GM18508 (cell line): ENCODE data around the gene CENPF.
A peak's percentile ranks its signal among the peaks of the same experiment; 100 is the strongest.
"Not testable (repeated sequence)": the region's sequence is repeated elsewhere in the genome, so short reads cannot be mapped to it uniquely, and the experiment has no call there.

Experiments used
- ATAC-seq: cut with Tn5 transposase; IDR thresholded peaks from one replicate; pipeline ENCODE4 v1.9.1; 2021; ENCODE audit warnings: moderate number of reproducible peaks; ENCODE audit not compliant: insufficient read depth, unreplicated experiment

Gene CENPF

DNA sequence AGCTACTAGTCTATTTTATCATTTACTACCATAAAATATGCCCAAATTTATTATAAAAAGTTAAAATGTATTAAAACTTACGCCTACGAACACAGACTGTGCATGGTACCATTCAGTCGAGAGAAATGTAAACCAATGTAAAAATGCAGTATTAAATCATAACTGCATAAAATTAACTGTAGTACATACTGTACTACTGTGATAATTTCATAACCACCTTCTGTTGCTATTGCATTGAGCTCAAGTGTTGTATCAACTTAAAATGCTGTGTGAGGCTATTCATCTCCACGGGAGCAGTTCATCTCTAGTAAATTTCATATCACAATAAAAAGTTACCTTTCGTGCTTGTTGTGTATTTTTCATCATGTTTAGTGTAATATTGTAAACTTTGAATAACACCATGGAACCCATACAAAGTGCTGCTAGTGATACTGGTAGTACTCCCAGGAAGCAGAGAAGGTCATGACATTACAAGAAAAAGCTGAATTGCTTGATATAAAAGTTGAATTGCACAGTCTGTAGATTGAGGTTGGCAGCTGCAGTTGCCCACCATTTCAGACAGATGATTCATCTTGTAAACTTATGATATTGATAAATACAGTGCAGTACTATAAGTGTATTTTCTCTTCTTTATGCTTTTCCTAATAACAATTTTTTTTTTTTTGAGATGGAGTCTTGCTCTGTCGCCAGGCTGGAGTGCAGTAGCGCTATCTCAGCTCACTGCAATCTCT, 19.0 kb upstream of the CENPF start:
- ATAC-seq, result no peak

- ATAC-seq, result peak; percentile 92
Measured at GRCh38 chr1:214584805-214585766, 17.9 kb upstream of the CENPF start.

DNA sequence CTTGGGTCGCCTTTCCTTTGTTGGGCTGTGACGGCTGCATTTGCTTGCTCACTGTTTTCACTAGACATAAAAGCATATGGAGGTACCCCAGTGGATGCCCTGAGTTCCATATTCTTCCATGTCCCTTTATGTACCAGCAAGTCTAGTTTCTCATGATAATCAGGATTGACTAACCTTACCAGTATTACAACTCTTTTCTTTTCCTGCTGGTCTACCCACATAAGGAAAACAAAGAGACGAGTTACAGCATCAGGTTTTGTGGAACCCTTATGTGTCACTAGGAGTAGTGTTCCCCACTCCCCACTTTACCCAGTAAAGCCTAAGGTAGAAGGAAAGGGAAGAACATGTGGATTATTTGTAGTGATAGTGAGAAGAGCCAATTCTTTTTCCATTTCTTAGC, 16.4 kb upstream of the CENPF start:
- no peak for ATAC-seq

DNA sequence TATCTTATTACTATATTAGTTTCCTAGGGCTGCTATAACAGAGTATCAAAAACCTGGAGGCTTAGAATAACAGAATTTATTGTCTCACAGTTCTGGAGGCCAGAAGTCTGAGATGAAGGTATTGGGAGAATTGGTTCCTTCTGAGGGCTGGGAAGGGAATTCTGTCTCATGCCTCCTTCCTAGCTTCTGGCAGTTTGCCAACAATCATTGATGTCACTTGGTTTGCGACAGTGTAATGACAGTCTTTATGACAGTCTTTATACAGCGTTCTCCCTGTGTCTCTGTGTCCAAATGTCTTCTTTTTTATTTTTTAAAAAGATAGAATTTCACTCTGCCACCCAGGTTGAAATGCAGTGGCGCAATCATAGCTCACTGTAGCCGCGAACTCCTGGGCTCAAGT, 15.8 kb upstream of the CENPF start:
- no peak for ATAC-seq

DNA sequence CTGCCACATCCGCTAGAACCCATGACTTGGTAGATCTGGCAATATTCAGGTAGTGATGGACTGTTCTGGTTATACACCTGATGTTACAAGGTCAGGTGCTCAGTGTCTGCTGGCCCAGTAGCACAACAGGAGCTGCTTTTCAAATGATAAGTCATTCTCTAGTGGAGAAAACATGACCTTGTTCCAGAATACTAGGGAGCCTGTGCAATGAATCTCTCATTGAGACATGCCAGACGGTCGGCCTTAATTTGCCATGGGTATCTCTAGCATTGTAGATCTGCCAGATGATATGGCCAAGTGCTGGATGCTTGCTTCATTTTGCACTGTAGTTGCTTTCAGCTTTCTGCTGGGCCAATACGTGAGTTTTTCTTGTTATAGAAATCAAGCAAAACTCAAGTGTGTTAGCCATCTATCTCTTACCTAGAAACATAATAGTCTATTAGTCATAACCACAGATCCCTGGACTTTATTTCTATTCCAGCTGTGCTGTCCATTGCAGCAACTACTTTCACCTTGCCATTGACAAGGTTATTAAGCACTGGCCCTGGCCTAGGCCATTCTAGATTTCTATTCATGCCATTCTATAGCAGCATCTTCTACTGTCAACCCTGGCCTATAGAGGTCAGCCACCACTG, 13.9 kb upstream of the CENPF start:
- no peak for ATAC-seq

GRCh38 chr1:214590696-214591095, 12.3 kb upstream of the CENPF start:
- no peak for ATAC-seq

GRCh38 chr1:214591918-214592317, 11.1 kb upstream of the CENPF start:
- not testable (repeated sequence) for ATAC-seq

- ATAC-seq, result no peak
Measured at GRCh38 chr1:214593158-214593557, 9.8 kb upstream of the CENPF start.

DNA sequence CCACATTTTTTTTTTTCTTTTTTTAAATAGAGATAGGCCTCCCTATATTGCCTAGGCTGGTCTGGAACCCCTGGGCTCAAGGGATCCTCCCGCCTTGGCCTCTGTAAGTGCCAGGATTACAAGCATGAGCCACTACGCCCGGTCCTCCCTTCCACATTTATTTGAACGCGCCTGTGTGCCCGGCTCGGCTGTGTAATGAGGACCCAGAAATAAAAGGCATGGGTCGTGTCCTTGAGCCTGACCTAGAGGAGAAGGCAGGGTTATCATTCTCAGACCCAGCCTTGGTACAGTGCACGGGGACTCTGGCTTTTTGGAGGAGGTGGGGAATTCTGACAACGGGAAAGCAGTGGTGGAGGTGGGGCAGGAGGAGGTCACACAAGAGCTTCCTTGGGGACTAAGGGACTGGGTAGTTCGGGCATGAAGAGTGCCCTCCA, 841 bp downstream of the CENPF start:
- ATAC-seq, result no peak

DNA sequence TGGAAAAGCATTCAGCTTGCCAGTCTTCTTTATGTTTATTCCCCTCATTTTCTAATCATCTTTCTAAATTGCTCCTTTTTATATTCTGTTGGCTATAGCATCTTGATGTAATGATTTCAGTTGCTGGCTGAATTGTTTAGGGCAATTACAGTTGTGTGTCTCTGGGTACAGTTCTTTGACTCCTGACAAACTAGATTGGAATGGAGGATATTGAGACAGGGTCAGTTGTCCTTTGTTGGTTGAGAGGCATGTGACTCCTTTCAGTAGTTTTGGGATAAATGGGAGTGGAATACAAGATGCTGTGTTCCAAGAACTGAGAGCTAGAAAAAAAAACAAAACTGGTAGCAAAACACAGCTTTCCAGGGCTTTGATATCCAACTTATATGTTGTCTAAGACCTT, 1.5 kb downstream of the CENPF start:
- no peak for ATAC-seq

DNA sequence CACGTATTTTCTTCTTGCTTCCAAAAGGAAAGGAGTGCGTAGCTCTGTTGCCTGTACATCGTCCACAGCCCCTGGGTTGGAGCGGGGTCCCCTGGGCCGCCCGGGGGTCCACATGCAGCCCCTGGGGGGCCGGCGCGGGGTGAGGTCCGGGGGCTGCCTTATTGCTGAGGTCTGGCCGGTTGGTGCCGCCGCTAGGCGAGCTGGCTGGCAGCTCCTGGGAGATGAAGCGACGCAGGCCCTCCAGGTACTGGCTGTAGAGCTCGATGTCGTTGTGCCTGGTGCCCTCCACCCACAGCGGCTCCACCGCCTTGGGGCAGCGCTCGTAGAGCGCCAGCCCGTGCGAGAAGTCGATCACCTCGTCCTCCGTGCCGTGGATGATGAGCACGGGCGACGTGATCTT, 2.5 kb downstream of the CENPF start:
- not testable (repeated sequence) for ATAC-seq

- ATAC-seq, result not testable (repeated sequence)
Measured at GRCh38 chr1:214605933-214606925, 3.2 kb downstream of the CENPF start.

- ATAC-seq, result not testable (repeated sequence)
Measured at GRCh38 chr1:214607492-214608215, 4.7 kb downstream of the CENPF start.

DNA sequence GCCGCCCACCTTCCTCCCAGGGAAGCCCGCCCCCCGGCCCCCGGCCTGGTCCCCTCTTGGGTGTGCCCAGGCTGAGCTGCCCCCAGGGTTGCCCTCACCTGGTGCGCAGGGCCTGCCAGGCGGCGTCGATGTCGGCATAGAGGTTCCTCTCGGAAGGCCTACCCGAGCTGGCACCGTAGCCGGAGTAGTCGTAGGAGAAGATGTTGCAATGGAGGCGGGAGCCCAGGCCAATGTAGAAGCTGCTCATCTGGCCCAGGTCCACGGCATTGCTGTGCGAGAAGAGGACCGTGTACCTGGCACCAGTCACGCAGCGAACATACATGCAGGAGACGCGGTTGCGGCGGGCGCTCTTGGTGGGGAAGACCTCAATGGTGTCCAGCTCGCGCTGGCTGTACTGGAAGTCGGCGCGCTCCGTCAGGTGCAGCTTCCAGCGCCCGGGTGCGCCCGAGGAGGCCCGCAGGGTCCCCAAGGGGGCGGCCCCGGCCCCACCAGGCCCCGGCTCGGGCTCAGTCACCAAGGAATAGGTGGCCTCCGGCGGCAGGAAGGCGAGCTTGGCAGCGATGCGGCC, 5.3 kb downstream of the CENPF start:
- not testable (repeated sequence) for ATAC-seq

- not testable (repeated sequence) for ATAC-seq
Measured at GRCh38 chr1:214608817-214609216, 5.8 kb downstream of the CENPF start.

- ATAC-seq, result no peak
Measured at GRCh38 chr1:214609692-214610091, 6.7 kb downstream of the CENPF start.

- not testable (repeated sequence) for ATAC-seq
Measured at GRCh38 chr1:214610136-214610535, 7.1 kb downstream of the CENPF start.

- ATAC-seq, result no peak
Measured at GRCh38 chr1:214615109-214615508, 12.1 kb downstream of the CENPF start.

DNA sequence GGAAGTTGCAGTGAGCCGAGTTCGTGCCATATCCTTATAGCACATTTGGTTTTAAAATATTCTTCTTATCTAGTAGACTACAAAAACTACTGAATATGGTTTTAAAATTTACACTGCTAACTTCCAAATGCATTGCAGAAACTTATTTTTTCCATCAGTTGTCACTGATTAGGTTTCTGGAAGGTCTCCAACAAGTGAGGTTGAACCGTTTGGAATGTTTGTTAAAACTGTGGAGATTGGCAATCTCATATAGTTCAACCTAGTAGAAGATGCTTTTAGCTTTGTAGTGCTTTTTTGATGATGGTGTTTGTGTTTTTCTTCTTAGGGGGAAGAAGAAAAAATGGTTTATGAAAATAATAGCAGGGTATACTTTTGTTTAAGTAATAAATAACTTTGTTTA, 12.9 kb downstream of the CENPF start:
- no peak for ATAC-seq
